GM18951 (cell line): Measurements from ENCODE around the gene TOP1.

ENCODE experiments used
- POLR2A ChIP-seq: IDR thresholded peaks from 4 replicates; pipeline ENCODE4 v1.6.1; 2011; ENCODE audit warnings: mild to moderate bottlenecking; ENCODE audit not compliant: insufficient read length, insufficient read depth; ENCODE audit errors: extremely low read depth
- in situ Hi-C: fragments of 300-500 bp; cut with MboI; formaldehyde crosslinking; loops from one replicate; pipeline ENCODE4 v1.12.0; 2022; ENCODE audit warnings: low sequenced_read_pairs, mixed read lengths, inconsistent platforms; ENCODE audit not compliant: unreplicated experiment

TOP1 gene

GRCh38 chr20:41063442-41063841, 34.8 kb downstream of the TOP1 start:
- in situ Hi-C loops: no loop called here
- no peak for TF ChIP-seq POLR2A

DNA sequence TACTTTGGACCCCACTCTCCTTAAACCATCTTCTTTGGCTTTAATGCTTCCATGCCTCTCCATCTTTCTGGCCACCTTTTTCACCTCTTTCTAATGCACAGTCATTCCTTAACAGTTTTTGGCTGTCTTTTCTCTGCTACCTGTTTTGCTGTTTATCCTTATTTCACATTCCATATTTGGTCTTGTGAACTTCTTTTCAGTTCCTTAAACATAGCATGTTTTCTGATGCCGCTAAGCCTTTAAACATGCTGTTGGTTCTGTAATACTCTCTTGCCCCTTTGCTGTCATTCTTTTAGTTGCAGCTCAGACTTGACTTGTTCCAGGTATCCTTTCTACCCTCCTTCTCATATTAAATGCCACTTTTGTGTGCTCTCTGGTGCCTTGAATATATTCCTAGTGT, 35.8 kb downstream of the TOP1 start:
- no peak for TF ChIP-seq POLR2A
- in situ Hi-C loops: no loop called here

GRCh38 chr20:41065716-41066115, 37.1 kb downstream of the TOP1 start:
- TF ChIP-seq POLR2A: no peak
- in situ Hi-C loops: no loop called here

DNA sequence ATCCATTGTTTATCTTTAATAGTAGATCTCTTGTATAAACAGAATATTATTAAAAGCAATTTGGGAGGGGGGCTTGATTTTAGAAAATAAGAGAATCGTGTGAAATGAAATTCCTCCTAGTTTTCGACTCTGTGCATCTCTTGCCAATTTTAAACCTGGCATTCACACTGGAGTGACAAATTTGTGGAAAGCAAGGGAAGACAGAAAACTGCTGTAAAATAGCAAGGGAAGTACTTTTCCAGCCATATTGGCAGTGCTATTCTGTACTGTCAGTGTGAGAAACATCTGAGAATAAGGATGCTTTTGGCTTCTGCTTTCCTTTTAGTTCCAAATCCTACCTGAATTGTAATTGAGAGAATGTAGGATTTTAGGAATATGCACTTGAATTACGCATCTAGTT, 40.2 kb downstream of the TOP1 start:
- in situ Hi-C loops: no loop called here
- no peak for TF ChIP-seq POLR2A

GRCh38 chr20:41072190-41072863, 43.7 kb downstream of the TOP1 start:
- in situ Hi-C loops: no loop called here
- no peak for TF ChIP-seq POLR2A

DNA sequence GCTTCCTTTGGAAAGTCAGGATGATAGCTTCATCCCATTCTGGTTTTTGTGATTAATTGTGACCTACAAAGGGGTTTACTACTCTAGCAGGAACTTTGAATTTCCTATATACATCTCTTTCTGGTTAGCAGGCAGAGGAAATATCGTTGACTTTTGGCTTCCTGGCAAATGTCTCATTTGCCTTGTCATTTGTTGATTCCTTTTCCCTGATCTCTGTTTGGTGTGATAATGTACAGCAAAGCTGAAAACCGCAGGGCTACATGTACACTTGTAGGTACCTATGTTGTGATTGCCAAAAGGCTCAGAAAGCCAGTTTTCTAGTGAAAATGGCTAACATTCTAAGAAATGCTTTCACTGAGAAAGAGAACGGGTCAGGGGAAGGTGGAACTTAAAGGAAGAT, 44.3 kb downstream of the TOP1 start:
- no peak for TF ChIP-seq POLR2A
- in situ Hi-C loops: no loop called here

DNA sequence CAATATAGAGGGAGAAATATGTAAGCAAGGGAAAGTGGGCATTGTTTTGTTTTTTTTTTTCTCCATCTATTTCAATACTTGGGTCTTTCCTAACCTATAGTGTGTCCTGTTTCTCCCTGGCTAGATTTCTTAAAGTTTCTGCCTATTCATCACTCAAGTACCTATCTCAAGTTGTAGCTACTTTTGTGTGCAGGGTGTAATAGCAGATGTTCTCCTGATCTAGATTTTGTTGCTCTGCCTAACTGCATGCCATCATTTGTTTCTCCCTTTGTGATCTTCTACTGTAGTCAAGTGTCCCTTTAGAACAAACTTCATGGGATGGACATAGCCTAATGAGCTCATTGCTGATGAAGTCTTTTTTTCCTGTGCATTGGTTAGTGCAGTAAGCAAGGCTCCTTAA, 45.8 kb downstream of the TOP1 start:
- in situ Hi-C loops: no loop called here
- TF ChIP-seq POLR2A: no peak

DNA sequence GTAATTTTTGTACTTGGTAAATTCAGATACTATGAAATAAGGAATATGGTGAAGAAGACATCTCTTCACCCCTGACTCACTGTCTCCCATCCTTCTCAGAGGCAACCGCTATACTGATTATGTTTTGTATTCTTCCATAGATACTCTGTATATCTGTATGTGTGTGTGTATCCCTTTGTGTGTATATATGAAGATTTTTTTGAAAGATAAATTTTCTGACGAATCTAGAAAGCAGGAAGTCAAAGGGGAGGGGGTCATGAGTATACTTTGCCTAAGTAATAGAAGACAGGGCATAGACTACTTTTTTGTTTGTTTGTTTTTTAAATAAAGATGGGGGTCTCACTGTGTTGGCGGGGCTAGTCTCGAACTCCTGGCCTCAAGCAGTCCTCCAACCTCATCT, 48.2 kb downstream of the TOP1 start:
- in situ Hi-C loops: no loop called here
- no peak for TF ChIP-seq POLR2A

- in situ Hi-C loops: no loop called here
- no peak for TF ChIP-seq POLR2A
Measured at GRCh38 chr20:41078329-41078728, 49.7 kb downstream of the TOP1 start.

GRCh38 chr20:41079066-41079465, 50.4 kb downstream of the TOP1 start:
- no peak for TF ChIP-seq POLR2A
- in situ Hi-C loops: no loop called here

DNA sequence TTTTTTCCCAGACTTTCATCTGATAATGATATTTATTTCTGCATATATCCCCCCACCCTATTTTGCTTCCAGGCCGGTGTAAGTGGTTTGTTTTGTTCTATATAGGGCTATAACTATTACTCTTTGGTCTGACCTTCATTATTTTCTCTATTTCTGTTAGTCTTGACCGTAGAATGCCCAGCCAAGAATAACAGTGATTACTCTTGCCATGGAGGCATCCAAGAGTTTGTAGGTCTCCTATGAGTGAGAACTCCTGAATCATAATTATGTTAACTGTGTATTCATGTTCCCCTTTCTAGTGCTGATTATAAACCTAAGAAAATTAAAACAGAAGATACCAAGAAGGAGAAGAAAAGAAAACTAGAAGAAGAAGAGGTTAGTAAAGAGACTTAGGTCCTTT, 52.2 kb downstream of the TOP1 start:
- TF ChIP-seq POLR2A: no peak
- in situ Hi-C loops: no loop called here

DNA sequence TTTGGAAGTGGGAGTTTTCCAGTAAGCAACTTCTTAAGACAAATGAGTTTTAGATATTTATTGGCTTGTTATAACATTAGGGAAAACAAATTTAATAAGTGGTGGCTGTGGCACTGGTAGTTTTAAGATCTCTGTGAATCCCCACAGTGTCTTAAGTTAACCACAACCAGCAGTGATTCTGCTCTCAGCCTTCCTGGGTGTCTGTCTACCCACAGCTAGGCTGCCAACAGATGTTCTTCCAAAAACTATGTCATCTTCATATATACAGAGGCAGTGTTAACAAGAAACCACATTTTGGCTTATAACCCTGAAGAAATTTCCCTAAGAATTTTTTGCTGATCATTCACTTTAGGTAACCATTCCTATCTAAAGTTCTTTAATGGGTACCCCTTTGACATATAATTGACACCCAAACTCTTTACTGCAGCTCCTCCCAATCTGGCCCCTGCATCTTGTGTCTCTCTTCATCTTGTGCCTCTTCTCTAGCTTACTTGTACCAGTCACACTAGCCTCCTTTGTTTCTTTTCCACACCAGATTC, 52.7 kb downstream of the TOP1 start:
- in situ Hi-C loops: no loop called here
- TF ChIP-seq POLR2A: no peak

- TF ChIP-seq POLR2A: no peak
- in situ Hi-C loops: no loop called here
Measured at GRCh38 chr20:41082306-41082705, 53.7 kb downstream of the TOP1 start.

DNA sequence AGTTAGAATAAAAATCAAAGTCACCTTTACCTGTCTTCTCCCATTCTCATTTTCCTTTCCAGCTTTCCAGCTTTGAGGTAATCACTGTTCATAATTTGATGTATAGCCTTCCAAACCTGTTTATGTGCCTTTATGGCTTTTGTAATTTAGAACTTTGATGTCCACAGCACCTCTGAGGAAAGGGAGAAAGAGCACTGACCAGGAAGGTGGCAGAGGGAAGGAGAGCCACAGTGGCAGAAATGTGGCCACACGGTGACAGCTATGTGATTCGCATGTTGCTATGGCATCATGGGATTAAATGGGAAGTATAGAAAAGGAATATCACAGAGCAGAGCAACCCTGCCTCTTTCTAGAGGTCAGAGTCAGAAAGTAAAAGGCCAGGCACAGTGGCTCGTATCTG, 57.0 kb downstream of the TOP1 start:
- in situ Hi-C loops: no loop called here
- no peak for TF ChIP-seq POLR2A
